K562 (cell line): ENCODE measurements around the gene LAMA5. TPM values are rescaled to one million over a fixed set of nuclear protein-coding genes. Genes with fewer than 3 reads are reported as not detected.

ENCODE experiments used
- ATF2 ChIP-seq: sonication (generic); formaldehyde crosslinking; IDR thresholded peaks from 2 replicates; pipeline ENCODE4 v1.8.1; 2022; ENCODE audit warnings: missing genetic modification reagents
- CREB3L1 ChIP-seq: fragments of 450-650 bp; IDR thresholded peaks from 2 replicates; pipeline ENCODE4 v1.6.1; 2014; ENCODE audit warnings: low read depth, mild to moderate bottlenecking, moderate library complexity, borderline replicate concordance
- GATA2 ChIP-seq: sonication (generic); formaldehyde crosslinking; IDR thresholded peaks from 2 replicates; pipeline ENCODE4 v1.4.0; 2020; ENCODE audit warnings: mild to moderate bottlenecking, missing genetic modification reagents
- GTF2A2 ChIP-seq: IDR thresholded peaks from 2 replicates; pipeline ENCODE4 v1.6.1; 2016; ENCODE audit warnings: mild to moderate bottlenecking, missing genetic modification characterization, missing compliant biosample characterization
- KAT2B ChIP-seq: IDR thresholded peaks from one replicate; pipeline ENCODE4 v1.6.1; 2012; ENCODE audit warnings: low read depth, mild to moderate bottlenecking, control low read depth, inconsistent platforms, low read length, moderate library complexity
- MEIS2 ChIP-seq: fragments of 450-650 bp; IDR thresholded peaks from 2 replicates; pipeline ENCODE4 v1.6.1; 2014; ENCODE audit warnings: mild to moderate bottlenecking; ENCODE audit not compliant: partially characterized antibody
- PTBP1 ChIP-seq: fragments of 200-400 bp; formaldehyde crosslinking; IDR thresholded peaks from 2 replicates; pipeline ENCODE4 v1.6.1; 2017; ENCODE audit warnings: low read depth, low read length
- RBM14 ChIP-seq: fragments of 200-400 bp; formaldehyde crosslinking; IDR thresholded peaks from 2 replicates; pipeline ENCODE4 v1.6.1; 2018; ENCODE audit warnings: low read depth, mild to moderate bottlenecking, low read length, moderate library complexity, borderline replicate concordance; ENCODE audit not compliant: insufficient read depth
- SAP30 ChIP-seq: fragments of 200-600 bp; sonication (generic); IDR thresholded peaks from 2 replicates; pipeline ENCODE4 v1.6.1; 2012; ENCODE audit warnings: borderline replicate concordance, low read depth, mild to moderate bottlenecking, moderate library complexity, low read length, control low read depth, inconsistent platforms; ENCODE audit not compliant: insufficient read depth, poor library complexity, severe bottlenecking
- SIX5 ChIP-seq, 2 experiments: IDR thresholded peaks; 2 replicates each; pipeline ENCODE4 v1.6.1; 2011; ENCODE audit warnings: low read length in 2 of 2, borderline replicate concordance in 1 of 2, low read depth in 1 of 2, mild to moderate bottlenecking in 1 of 2, moderate library complexity in 1 of 2; ENCODE audit not compliant: insufficient read depth in 1 of 2
- SNAPC5 ChIP-seq: fragments of 250-450 bp; sonication (Bioruptor Pico); IDR thresholded peaks from 2 replicates; pipeline ENCODE4 v1.8.0; 2021; ENCODE audit warnings: moderate library complexity, mild to moderate bottlenecking, inconsistent platforms
- SRF ChIP-seq, 2 experiments: fragments of 250-450, 450-650 bp in 1 of 2; sonication (Bioruptor Pico) in 1 of 2; sonication (generic) in 1 of 2; formaldehyde crosslinking; IDR thresholded peaks; 2 replicates each; pipeline versions ENCODE4 v1.5.0 to v1.5.1; 2020 to 2022; ENCODE audit warnings: mild to moderate bottlenecking in 1 of 2, missing genetic modification reagents in 1 of 2
- TAF1 ChIP-seq: IDR thresholded peaks from 2 replicates; pipeline ENCODE4 v1.6.1; 2011; ENCODE audit warnings: mild to moderate bottlenecking, low read length, moderate library complexity; ENCODE audit not compliant: insufficient read depth, control insufficient read depth, severe bottlenecking; ENCODE audit errors: extremely low read depth
- ZBTB2 ChIP-seq: fragments of 450-650 bp; IDR thresholded peaks from 2 replicates; pipeline ENCODE4 v1.6.1; 2016; ENCODE audit warnings: antibody characterized with exemption
- ZNF133 ChIP-seq: fragments of 250-450 bp; sonication (Bioruptor Pico); IDR thresholded peaks from 2 replicates; pipeline ENCODE4 v1.4.0; 2020; ENCODE audit warnings: mild to moderate bottlenecking
- ZNF316 ChIP-seq: fragments of 450-650 bp; IDR thresholded peaks from 2 replicates; pipeline ENCODE4 v1.6.1; 2016
- ZNF354B ChIP-seq: fragments of 250-450 bp; sonication (Bioruptor Pico); IDR thresholded peaks from 2 replicates; pipeline ENCODE4 v1.4.0; 2020
- ZNF445 ChIP-seq: fragments of 250-450 bp; sonication (Bioruptor Pico); IDR thresholded peaks from 2 replicates; pipeline ENCODE4 v1.4.0; 2020; ENCODE audit warnings: low read depth, mild to moderate bottlenecking, moderate library complexity
- ZNF512 ChIP-seq: IDR thresholded peaks from 2 replicates; pipeline ENCODE4 v1.6.1; 2016; ENCODE audit warnings: missing genetic modification characterization, missing compliant biosample characterization
- polyA plus RNA-seq, 8 experiments: library from polyadenylated mRNA; depleted of rRNA in 4 of 8; stranded (reverse) in 5 of 8; unstranded in 3 of 8; fragments of >200 nt; fragmentation: Nextera tagmentation in 2 of 8; fragmentation: Illumina TruSeq in 1 of 8; extraction: Ambion mirVana in 2 of 8; extraction: Trizol in 1 of 8; gene quantifications; 2 replicates each; pipeline versions ENCODE4 v1.2.1 to v1.2.3, GENCODE V29; 2011 to 2014; ENCODE audit warnings: inconsistent platforms in 1 of 8, missing spikeins in 1 of 8
- total RNA-seq, 7 experiments: library from RNA; depleted of rRNA in 6 of 7; stranded (reverse); fragments of >200 nt in 6 of 7; fragmentation: Illumina TruSeq in 2 of 7; extraction: Trizol in 2 of 7; gene quantifications; 2 replicates each; pipeline versions ENCODE4 v1.2.1 to v1.2.3, GENCODE V29; 2011 to 2021; ENCODE audit warnings: low replicate concordance in 1 of 7

LAMA5 gene
- total and polyA plus RNA-seq, 9 of the 15 experiments (the other 6 are each of a cell fraction or from before 2014, with no cell fraction given): 0.31 to 101 (median 7.8) TPM

- TF ChIP-seq SRF (CRISPR knock-in tag; IDR thresholded peaks at IDR 0.05): no peak
- no peak for TF ChIP-seq ZNF316
- no peak for TF ChIP-seq ZNF133
- no peak for TF ChIP-seq ZBTB2
- 0 out of 2 replicates have a peak, but pooled peaks have one; percentile 36 for TF ChIP-seq CREB3L1
- TF ChIP-seq SAP30: peak; percentile 23
- no peak for TF ChIP-seq ZNF354B
- TF ChIP-seq SIX5 (IDR thresholded peaks at IDR 0.05; ENCODE audit: borderline replicate concordance in 1 of 2, insufficient read depth in 1 of 2, low read depth in 1 of 2, low read length in 2 of 2): no peak
- TF ChIP-seq RBM14: 0 out of 2 replicates have a peak, but pooled peaks have one; percentile 49
- TF ChIP-seq ZNF512: no peak
- no peak for TF ChIP-seq SNAPC5
- peak; percentile 20 for TF ChIP-seq TAF1
- no peak for TF ChIP-seq GTF2A2 (tag)
- no peak for TF ChIP-seq MEIS2
- TF ChIP-seq GATA2: no peak
- TF ChIP-seq PTBP1: no peak
- no peak for TF ChIP-seq ATF2 (CRISPR knock-in tag)
- TF ChIP-seq KAT2B: no peak
- no peak for TF ChIP-seq ZNF445 (CRISPR knock-in tag)
Measured at GRCh38 chr20:62366370-62367135, 559 bp downstream of the LAMA5 start (continued).
